LNCaP clone FGC (cell line): Measurements from ENCODE around the gene PHF21A.
"Not testable (repeated sequence)": the region's sequence is repeated elsewhere in the genome, so short reads cannot be mapped to it uniquely, and the experiment has no call there.

Experiments used
- DNase-seq: peaks from one replicate; pipeline ENCODE4 v3.0.0-alpha.2; 2011; ENCODE audit warnings: low read depth
- H3K4me3 ChIP-seq: 2 replicates; pipeline ENCODE4 v1.5.1; 2011; ENCODE audit warnings: mild to moderate bottlenecking, low read depth, low read length, control low read depth
- TF ChIP-seq, protein P1 (sequence below): IDR thresholded peaks from 2 replicates; pipeline ENCODE4 v1.5.1; 2012; ENCODE audit warnings: mild to moderate bottlenecking; ENCODE audit not compliant: control insufficient read depth, insufficient read depth; ENCODE audit errors: extremely low read depth

PHF21A gene

DNA sequence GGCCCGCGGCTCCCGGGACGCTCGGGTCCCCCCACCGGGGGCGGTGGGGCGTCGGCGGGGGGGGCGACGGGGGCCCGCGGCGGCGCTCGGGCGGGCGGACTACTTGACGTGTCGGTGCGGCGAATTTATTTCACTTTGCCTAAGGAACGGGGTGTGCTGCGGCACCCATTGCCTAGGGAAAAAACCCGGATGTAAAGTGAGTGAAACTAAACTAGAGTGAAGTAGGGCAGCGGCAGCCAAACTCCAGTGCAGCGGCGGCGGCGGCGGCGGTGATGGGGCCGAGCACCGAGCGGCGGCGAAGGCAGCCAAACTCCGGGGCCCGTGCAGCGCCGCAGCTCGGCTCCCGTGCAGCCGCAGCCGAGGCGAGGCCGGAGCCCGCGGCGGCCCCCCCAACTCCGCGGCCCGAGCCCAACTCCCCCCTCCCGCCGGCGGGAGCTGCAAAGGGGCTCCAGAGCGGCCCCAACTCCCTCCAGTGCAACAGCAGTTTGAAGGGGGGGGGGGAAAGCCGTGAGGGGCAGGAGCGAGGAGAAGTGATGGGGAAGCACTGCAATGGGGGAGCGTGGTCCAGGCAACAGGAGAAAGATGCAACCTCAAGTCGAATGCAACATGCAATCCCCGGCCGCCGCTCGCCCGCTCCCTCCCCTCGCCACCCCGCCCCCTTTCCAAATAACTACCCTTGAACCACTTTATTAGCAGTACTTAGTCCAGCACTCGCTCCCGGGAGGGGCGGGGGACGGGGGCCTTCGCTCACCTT lies 647 bp upstream of the PHF21A start:
- peak overlapping the region; percentile 65 for H3K4me3 ChIP-seq
- DNase-seq, result peak; percentile 88
- TF ChIP-seq, protein P1, sequence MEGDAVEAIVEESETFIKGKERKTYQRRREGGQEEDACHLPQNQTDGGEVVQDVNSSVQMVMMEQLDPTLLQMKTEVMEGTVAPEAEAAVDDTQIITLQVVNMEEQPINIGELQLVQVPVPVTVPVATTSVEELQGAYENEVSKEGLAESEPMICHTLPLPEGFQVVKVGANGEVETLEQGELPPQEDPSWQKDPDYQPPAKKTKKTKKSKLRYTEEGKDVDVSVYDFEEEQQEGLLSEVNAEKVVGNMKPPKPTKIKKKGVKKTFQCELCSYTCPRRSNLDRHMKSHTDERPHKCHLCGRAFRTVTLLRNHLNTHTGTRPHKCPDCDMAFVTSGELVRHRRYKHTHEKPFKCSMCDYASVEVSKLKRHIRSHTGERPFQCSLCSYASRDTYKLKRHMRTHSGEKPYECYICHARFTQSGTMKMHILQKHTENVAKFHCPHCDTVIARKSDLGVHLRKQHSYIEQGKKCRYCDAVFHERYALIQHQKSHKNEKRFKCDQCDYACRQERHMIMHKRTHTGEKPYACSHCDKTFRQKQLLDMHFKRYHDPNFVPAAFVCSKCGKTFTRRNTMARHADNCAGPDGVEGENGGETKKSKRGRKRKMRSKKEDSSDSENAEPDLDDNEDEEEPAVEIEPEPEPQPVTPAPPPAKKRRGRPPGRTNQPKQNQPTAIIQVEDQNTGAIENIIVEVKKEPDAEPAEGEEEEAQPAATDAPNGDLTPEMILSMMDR, result no peak

DNA sequence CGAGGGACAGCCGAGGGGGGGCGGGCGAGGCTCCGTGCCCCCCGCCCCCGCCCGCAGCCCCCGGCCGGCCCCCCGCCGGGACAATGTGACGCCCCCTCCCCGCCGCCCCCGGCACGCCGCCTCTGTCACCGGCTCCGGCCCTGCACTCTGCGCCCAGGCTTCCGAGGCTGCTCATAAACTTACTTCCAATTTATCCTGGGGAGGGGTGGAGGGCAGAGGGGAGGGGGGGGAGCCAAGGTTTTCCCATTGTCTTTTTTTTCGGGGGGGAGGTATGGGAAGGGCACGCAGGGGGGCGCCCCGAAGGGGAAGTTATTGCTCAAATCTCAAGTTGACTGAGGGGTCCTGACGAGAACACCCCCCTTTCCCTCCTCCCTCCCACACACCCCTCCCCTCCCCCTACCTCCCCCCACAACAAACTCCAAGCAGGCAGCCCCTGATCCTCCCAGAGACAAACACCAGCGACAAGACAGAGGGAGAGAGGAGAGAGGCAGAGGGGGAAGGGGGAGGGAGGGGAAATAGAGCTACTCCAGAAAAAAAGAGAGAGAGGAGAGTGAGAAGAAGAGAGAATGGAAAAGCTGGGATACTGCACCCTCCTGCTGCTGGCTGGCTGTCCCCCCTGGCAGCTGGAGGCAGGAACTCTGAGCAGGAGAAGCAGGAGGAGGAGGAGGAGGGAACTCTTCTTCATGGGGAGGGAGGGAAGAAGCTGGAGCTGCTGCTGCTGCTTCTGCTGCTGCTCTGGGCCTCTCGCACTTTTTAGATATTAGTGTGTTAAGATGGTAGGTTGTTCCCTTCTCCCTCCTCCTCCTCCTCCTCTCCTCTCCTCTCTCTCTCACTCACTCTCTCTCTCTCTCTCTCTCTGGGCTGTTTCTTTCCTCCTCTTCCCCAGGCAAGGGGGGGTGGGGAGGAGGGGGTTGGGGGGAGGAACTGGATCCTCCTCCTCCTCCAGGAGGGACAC lies 631 bp downstream of the PHF21A start:
- TF ChIP-seq, protein P1, result no peak
- DNase-seq, result no peak
- peak overlapping the region; percentile 68 for H3K4me3 ChIP-seq

DNA sequence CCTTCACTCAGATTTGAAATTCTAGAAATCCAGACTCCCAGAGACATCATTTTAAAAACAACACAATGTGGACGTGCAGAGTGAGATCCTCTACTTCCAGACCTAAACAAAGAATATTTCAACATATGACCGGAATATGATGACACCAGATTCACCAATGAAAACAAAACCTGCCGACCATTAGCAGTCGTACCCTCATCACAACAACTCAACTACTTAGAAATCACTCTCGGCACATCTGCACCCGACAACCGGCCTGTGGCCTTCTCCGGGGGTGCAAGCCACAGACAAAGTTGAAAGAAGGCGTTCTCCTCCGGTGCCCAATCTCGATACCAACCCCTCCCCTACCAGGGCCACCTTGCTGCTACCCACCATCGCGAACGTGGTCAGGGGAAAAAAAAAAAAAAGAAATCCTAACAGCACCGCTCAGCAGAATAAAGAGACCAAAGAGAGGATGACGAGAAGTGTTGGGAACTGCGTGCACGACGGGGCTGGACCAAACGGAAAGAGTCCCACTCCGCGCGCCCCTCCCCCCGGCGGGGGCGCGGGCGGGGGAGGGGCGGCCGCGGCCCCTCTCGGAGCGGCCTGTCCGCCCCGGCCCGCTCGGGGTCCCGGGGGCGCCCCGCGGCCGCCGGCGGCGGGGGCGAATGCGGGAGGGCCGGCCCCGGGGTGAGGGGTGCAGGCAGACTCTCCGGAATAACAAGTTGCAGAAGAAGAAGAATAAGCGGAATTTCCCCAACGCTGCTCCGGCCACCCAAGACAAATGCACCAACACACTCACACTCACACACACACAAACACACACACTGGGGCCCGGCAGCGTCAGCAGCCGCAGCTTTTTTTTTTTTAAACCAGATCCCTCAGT lies 1.7 kb downstream of the PHF21A start:
- DNase-seq, result no peak
- peak overlapping the region; percentile 68 for H3K4me3 ChIP-seq
- TF ChIP-seq, protein P1, result no peak

DNA sequence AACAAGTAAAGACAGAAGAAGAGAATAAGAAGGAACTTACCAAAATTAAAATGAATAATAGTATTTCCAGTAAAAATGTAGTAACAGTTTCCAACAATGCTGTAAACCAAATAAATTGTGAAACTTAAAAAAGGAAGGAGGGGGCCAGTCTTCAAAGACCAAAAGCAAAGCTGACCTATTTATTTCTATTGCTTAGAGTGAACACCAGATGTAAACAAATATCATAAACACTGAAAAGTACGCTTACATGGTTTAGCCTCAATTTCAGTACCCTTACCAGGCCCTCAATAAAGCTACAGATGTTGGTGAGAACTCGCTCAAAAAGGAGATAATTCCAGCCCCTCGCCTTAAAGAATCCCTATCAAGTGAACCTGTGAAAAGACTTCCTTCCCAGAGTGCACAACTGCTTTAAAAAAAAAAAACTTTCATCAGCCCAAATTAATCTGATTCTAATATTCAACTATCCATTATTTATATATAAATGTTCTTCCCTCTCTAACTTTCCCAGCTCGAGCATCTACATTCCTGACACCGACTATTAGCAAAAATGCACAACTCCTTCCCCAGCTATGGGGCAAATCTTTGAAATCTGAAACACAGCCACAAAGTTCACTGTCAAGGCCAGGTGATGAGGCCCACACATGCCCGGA lies 2.4 kb downstream of the PHF21A start:
- H3K4me3 ChIP-seq, result peak overlapping the region; percentile 68
- no peak for DNase-seq
- TF ChIP-seq, protein P1, result no peak

DNA sequence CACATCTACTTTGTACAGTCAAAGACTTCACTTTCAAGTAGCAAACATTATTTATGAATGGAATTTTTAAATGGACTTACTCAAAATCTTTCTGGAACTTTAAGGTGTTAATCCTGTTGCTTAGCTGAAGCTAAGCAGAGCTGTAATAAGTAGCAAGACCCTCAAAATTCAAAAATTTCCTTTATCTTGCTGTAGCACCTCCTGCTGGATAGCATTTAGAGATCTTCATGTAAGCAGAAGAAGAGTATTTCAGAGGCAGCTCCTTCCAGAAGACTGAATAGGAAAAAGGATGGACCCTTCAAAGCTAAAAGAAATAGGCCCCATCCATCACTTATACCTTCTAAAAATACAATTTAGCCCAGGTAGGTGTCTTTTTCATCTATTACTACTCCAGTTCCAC lies 3.4 kb downstream of the PHF21A start:
- H3K4me3 ChIP-seq, result no peak overlapping the region
- DNase-seq, result no peak
- TF ChIP-seq, protein P1, result 0 out of 2 replicates have a peak, but pooled peaks have one; percentile 9

DNA sequence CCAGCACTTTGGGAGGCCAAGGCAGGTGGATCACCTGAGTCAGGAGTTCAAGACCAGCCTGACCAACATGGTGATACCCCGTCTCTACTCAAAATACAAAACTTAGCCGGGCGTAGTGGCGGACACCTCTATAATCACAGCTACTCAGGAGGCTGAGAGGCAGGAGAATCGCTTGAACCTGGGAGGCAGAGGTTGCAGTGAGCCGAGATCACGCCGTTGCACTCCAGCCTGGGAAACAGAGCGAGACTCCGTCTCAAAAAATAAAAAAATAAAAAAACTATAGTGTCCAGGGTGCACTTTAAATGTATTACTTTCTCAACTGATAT lies 4.6 kb downstream of the PHF21A start:
- not testable (repeated sequence) for DNase-seq, H3K4me3 ChIP-seq
